Heart right ventricle (tissue), 16 donors: ENCODE results near the gene DENND1A. TPM values are rescaled to one million over a fixed set of nuclear protein-coding genes. Genes with fewer than 3 reads are reported as not detected.
"Not testable (repeated sequence)": the region's sequence is repeated elsewhere in the genome, so short reads cannot be mapped to it uniquely, and the experiment has no call there.

Experiments used
- ATAC-seq, 8 donors: fragments of 200-7000 bp; cut with Tn5 transposase; one replicate each; pipeline ENCODE4 v1.9.1; 2020; ENCODE audit warnings: mild to moderate bottlenecking in 8 of 8, moderate library complexity in 8 of 8, moderate number of reproducible peaks in 1 of 8
- DNase-seq, 2 donors: peaks; one replicate each; pipeline ENCODE4 v3.0.0-alpha.2; 2020
- H3K27ac ChIP-seq, 10 donors: fragments of 200-600 bp; sonication (generic) in 2 of 10; one replicate each; pipeline versions ENCODE4 v1.5.0 to v1.8.0; 2020 to 2022; ENCODE audit warnings: mild to moderate bottlenecking in 3 of 10
- H3K27me3 ChIP-seq, 7 donors: fragments of 200-600 bp; one replicate each; pipeline ENCODE4 v1.8.0; 2021 to 2022; ENCODE audit warnings: mild to moderate bottlenecking in 2 of 7
- H3K36me3 ChIP-seq, 9 donors: fragments of 200-600 bp; sonication (generic) in 1 of 9; one replicate each; pipeline versions ENCODE4 v1.5.0 to v1.8.0; 2020 to 2022; ENCODE audit warnings: mild to moderate bottlenecking in 2 of 9
- H3K4me1 ChIP-seq, 9 donors: fragments of 200-600 bp; sonication (generic) in 1 of 9; one replicate each; pipeline versions ENCODE4 v1.5.0 to v1.8.0; 2020 to 2022; ENCODE audit warnings: mild to moderate bottlenecking in 4 of 9
- H3K4me3 ChIP-seq, 10 donors: fragments of 200-600 bp; sonication (generic) in 2 of 10; one replicate each; pipeline versions ENCODE4 v1.5.0 to v1.8.0; 2020 to 2022; ENCODE audit warnings: mild to moderate bottlenecking in 7 of 10, moderate library complexity in 2 of 10
- H3K9me3 ChIP-seq, 11 donors: fragments of 200-600 bp in 10 of 11; sonication (generic) in 2 of 11; one replicate each; pipeline versions ENCODE4 v1.5.0 to v1.8.0; 2013 to 2022; ENCODE audit warnings: mild to moderate bottlenecking in 2 of 11, control low read depth in 1 of 11, moderate library complexity in 1 of 11
- WGBS, 2 donors: extraction: QIAGEN DNeasy Blood & Tissue Kit; methylation state at CpG; one replicate each; pipeline ENCODE4 v1.1.7; 2013; ENCODE audit warnings: inconsistent platforms in 1 of 2; 5-methylcytosine and 5-hydroxymethylcytosine counted together
- intact Hi-C, 10 donors: fragments of 100-400 bp; cut with DNase I; formaldehyde crosslinking; loops; one replicate each; pipeline versions ENCODE4 v1.11.1 to v1.14.2; 2022
- polyA plus RNA-seq, 2 donors: library from polyadenylated mRNA; stranded (reverse); fragments of 200-250 nt; gene quantifications; one replicate each; pipeline ENCODE4 v1.2.3, GENCODE V29; 2013
- total RNA-seq, 10 donors: library from RNA; stranded (reverse); fragmentation: NEBNext Ultra II Directional in 3 of 10; extraction: Animal tissue kit (Norgen Biotek cat#: 25700) in 3 of 10; gene quantifications; one replicate each; pipeline versions ENCODE4 v1.2.1 to v1.2.4, GENCODE V29; 2021 to 2023
- TF ChIP-seq, protein P1 (sequence below), 9 donors: fragments of 200-600 bp; sonication (generic) in 2 of 9; IDR thresholded peaks; one replicate each; pipeline versions ENCODE4 v1.5.0 to v1.8.0; 2021 to 2022; ENCODE audit warnings: antibody characterized with exemption in 9 of 9, mild to moderate bottlenecking in 5 of 9, moderate library complexity in 1 of 9
- donor health status: Arrhythmogenic right ventricular cardiomyopathy.
- donor health status: ischemic (EF 13 %, LVEDD 7.1; RV severe dilation, severe dysfunction).
- donor health status: healthy with polysubstance abuse.
- donor health status: DM: no; HTN: yes; CAD: no.
- donor health status: DM: no; HTN: no; CAD: no.
- donor health status: ischemic (EF 25% LVEDD 6.9; RV normal size, moderate dysfunction).
- donor health status: ischemic (EF 25% LVEDD 5.7; RV mildly dilated, moderate dysfunction).
- donor health status: healthy.
- donor health status: DM: yes; HTN: yes; CAD: no.
- donor health status: Ischemic cardiomyopathy.
- donor health status: ischemic (EF 35%, LVEDD 5.7; RV mildly dilated, moderate dysfunction).
- donor health status: nonischemic (EF 11% LVEDD 7.7; RV severe dilation, severe dysfunction).
- donor health status: DM: yes; HTN: yes; CAD: no.
- donor health status: PGD.
- donor health status: ischemic (EF 29% LVEDD 5.4; RV normal size, mild dysfunction).
- donor health status: nonischemic (EF 23%, LVEDD 6.1; RV moderate dilation, normal function).

DENND1A gene
- total and polyA plus RNA-seq, 12 donors: 7.3 to 19.6 (median 12.2) TPM

DNA sequence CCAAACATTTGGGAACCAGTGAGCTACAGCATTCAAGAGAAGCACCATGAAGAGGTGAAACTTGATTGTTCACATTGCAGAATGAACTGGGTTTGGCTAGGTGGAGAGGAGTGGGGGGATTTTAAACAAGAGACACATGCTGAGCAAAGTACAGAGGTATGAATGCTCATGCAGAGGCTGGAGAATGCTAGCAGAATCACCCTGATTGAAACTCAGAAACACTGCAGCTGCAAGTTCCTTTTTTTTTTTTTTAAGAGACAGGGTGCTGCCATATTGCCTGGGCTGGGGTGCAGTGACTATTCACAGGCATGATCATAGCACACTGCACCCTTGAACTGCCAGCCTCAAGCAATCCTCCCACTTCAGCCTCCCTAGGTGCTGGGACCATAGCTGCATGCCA is 35.1 kb downstream of the DENND1A start:
- no peak for DNase-seq
- intact Hi-C loops: no loop called here
- H3K27me3 ChIP-seq: no peaks in the 10 kb centered on the region
- H3K9me3 ChIP-seq: no peaks in the 10 kb centered on the region
- H3K27ac ChIP-seq: no peak overlapping the region
- H3K4me3 ChIP-seq: no peak overlapping the region
- no peaks in the 10 kb centered on the region for H3K36me3 ChIP-seq
- TF ChIP-seq, protein P1, sequence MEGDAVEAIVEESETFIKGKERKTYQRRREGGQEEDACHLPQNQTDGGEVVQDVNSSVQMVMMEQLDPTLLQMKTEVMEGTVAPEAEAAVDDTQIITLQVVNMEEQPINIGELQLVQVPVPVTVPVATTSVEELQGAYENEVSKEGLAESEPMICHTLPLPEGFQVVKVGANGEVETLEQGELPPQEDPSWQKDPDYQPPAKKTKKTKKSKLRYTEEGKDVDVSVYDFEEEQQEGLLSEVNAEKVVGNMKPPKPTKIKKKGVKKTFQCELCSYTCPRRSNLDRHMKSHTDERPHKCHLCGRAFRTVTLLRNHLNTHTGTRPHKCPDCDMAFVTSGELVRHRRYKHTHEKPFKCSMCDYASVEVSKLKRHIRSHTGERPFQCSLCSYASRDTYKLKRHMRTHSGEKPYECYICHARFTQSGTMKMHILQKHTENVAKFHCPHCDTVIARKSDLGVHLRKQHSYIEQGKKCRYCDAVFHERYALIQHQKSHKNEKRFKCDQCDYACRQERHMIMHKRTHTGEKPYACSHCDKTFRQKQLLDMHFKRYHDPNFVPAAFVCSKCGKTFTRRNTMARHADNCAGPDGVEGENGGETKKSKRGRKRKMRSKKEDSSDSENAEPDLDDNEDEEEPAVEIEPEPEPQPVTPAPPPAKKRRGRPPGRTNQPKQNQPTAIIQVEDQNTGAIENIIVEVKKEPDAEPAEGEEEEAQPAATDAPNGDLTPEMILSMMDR (IDR thresholded peaks at IDR 0.05): no peak
- ATAC-seq: no peak
- peaks cover 0 to 20% (median 4%) of the 10 kb centered on the region in 9 donors for H3K4me1 ChIP-seq

DNA sequence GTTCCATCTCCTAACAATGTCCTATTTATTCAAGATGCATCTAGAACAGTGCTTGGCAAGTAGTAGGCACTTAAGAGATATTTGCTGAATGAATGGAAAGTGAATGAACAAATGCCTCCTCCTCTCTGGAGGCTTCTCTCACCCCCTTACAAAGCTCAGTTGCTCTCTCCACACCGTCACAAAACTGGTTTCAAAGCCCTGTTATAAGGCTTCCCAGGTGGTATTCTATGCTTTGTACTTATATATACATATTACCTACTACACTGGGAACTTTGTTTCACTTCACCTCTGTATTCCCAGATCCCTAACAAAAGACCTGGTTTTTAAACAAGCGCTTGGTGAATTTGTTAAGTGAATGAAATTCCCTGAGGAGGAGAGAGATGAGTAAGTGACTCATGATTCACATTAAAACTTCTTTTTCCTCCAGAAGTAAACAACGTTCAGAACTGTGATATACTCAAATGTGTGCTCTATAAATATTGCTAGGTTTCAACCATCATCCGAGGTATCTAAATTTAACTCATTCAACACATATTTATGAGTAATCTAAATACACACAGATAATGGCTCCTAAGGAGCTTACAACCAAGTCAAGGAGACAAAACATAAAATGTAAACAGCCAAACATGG is 36.0 kb downstream of the DENND1A start:
- DNase-seq (no peak), ATAC-seq (no peak)
- no peak overlapping the region for H3K27ac ChIP-seq
- no peaks in the 10 kb centered on the region for H3K9me3 ChIP-seq
- no peaks in the 10 kb centered on the region for H3K36me3 ChIP-seq
- TF ChIP-seq, protein P1 (IDR thresholded peaks at IDR 0.05): no peak
- no peaks in the 10 kb centered on the region for H3K27me3 ChIP-seq
- no peak overlapping the region for H3K4me3 ChIP-seq
- intact Hi-C loops: no loop called here
- H3K4me1 ChIP-seq: peaks cover 0 to 20% (median 4%) of the 10 kb centered on the region in 9 donors
- 54 to 57% methylated on average over 4 of the region's 4 CpGs for WGBS, 2 donors

GRCh38 chr9:123893115-123893514 is 36.8 kb downstream of the DENND1A start:
- H3K9me3 ChIP-seq: peaks cover 0 to 5% (median 0%) of the 10 kb centered on the region in 11 donors
- intact Hi-C loops: no loop called here
- H3K4me3 ChIP-seq: no peak overlapping the region
- no peak for DNase-seq
- no peaks in the 10 kb centered on the region for H3K27me3 ChIP-seq
- H3K27ac ChIP-seq: no peak overlapping the region
- ATAC-seq: no peak
- TF ChIP-seq, protein P1 (IDR thresholded peaks at IDR 0.05): no peak
- peaks cover 0 to 20% (median 4%) of the 10 kb centered on the region in 9 donors for H3K4me1 ChIP-seq
- 77 to 95% methylated on average over 3 of the region's 3 CpGs for WGBS, 2 donors
- H3K36me3 ChIP-seq: no peaks in the 10 kb centered on the region

GRCh38 chr9:123887837-123888236 is 42.1 kb downstream of the DENND1A start:
- H3K27ac ChIP-seq: no peak overlapping the region
- no peaks in the 10 kb centered on the region for H3K27me3 ChIP-seq
- TF ChIP-seq, protein P1 (IDR thresholded peaks at IDR 0.05): no peak
- 96 to 98% methylated on average over 1 of the region's 1 CpG for WGBS, 2 donors
- H3K4me1 ChIP-seq: peaks cover 0 to 9% (median 0%) of the 10 kb centered on the region in 9 donors
- ATAC-seq: no peak
- no peak for DNase-seq
- peaks cover 0 to 11% (median 0%) of the 10 kb centered on the region in 11 donors for H3K9me3 ChIP-seq
- H3K36me3 ChIP-seq: no peaks in the 10 kb centered on the region
- no peak overlapping the region for H3K4me3 ChIP-seq
- intact Hi-C loops: no loop called here

- H3K4me3 ChIP-seq, DNase-seq, H3K27me3 ChIP-seq, H3K4me1 ChIP-seq, intact Hi-C loops, H3K27ac ChIP-seq, H3K36me3 ChIP-seq, ATAC-seq: not testable (repeated sequence)
- WGBS, 2 donors: 89 to 95% methylated on average over 6 of the region's 6 CpGs
- peaks cover 0 to 11% (median 0%) of the 10 kb centered on the region in 11 donors for H3K9me3 ChIP-seq
Measured at GRCh38 chr9:123885834-123886233, 44.1 kb downstream of the DENND1A start.
